ENCODE results near the gene GP9.
A peak's percentile ranks its signal among the peaks of the same experiment; 100 is the strongest.
"Not testable (repeated sequence)": the region's sequence is repeated elsewhere in the genome, so short reads cannot be mapped to it uniquely, and the experiment has no call there.

The GP9 gene

DNA sequence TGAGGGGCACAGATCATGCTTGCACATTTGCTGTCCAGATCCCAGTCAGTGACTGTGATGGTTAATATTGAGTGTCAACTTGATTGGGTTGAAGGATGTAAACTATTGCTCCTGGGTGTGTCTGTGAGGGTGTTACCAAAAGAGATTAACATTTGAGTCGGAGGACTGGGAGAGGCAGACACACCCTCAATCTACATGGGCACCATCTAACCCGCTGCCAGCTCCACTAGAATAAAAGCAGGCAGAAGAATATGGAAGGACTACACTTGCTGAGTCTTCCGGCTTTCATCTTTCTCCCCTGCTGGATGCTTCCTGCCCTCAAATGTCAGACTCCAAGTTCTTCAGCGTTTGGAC, 5.1 kb downstream of the GP9 start:
- no peak for DNase-seq
- no peak overlapping the region for H3K4me3 Mint-ChIP-seq
- no peaks in the 10 kb centered on the region for H3K9me3 Mint-ChIP-seq
- no peaks in the 10 kb centered on the region for H3K36me3 Mint-ChIP-seq (ENCODE audit: low read depth)
- H3K27me3 Mint-ChIP-seq: peaks cover 8% of the 10 kb centered on the region
- H3K27ac Mint-ChIP-seq: peak overlapping the region; percentile 3
- H3K4me1 Mint-ChIP-seq (ENCODE audit: low read depth): peaks cover 13% of the 10 kb centered on the region

DNA sequence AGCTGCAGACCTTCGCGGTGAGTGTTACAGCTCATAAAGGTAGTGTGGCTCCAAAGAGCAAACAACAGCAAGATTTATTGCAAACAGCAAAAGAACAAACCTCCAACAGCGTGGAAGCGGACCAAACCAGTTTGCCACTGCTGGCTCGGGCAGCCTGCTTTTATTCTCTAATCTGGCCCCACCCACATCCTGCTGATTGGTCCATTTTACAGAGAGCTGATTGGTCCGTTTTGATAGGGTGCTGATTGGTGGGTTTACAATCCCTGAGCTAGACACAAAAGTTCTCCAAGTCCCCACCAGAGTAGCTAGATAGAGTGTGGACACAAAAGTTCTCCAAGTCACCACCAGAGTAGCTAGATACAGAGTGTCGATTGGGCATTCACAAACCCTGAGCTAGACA, 7.1 kb downstream of the GP9 start:
- H3K4me1 Mint-ChIP-seq (ENCODE audit: low read depth): peaks cover 13% of the 10 kb centered on the region
- DNase-seq; H3K27me3 Mint-ChIP-seq; H3K9me3 Mint-ChIP-seq; H3K36me3 Mint-ChIP-seq (ENCODE audit: low read depth): not testable (repeated sequence)
- peak overlapping the region; percentile 41 for H3K4me3 Mint-ChIP-seq
- peak overlapping the region; percentile 2 for H3K27ac Mint-ChIP-seq

DNA sequence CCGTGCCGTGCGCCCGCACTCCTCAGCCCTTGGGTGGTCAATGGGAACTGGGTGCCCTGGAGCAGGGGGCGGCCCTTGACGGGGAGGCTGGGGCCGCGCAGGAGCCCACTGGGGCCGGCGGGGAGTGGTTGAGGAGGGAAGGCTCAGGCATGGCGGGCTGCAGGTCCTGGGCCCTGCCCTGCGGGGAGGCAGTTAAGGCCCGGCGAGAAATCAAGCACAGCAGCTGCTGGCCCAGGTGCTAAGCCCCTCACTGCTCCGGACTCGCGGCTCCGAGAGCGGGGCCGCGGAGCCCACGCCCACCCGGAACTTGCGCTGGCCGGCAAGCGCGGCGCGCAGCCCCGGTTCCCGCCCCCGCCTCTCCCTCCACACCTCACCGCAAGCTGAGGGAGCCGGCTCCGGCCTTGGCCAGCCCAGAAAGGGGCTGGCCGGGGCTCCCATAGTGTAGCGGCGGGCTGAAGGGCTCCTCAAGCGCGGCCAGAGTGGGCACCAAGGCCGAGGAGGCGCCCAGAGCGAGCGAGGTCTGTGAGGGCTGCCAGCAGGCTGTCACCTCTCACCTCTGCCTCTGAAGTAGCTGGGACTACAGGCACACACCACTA, 7.8 kb downstream of the GP9 start:
- Mint-ChIP-seq H3K9me3 (no peaks in the 10 kb centered on the region), H3K4me1 (ENCODE audit: low read depth) (peaks cover 13% of the 10 kb centered on the region), H3K27ac (no peak overlapping the region), H3K27me3 (peaks cover 8% of the 10 kb centered on the region), H3K4me3 (peak overlapping the region; percentile 25), H3K36me3 (ENCODE audit: low read depth) (no peaks in the 10 kb centered on the region)
- DNase-seq: peak; percentile 55

DNA sequence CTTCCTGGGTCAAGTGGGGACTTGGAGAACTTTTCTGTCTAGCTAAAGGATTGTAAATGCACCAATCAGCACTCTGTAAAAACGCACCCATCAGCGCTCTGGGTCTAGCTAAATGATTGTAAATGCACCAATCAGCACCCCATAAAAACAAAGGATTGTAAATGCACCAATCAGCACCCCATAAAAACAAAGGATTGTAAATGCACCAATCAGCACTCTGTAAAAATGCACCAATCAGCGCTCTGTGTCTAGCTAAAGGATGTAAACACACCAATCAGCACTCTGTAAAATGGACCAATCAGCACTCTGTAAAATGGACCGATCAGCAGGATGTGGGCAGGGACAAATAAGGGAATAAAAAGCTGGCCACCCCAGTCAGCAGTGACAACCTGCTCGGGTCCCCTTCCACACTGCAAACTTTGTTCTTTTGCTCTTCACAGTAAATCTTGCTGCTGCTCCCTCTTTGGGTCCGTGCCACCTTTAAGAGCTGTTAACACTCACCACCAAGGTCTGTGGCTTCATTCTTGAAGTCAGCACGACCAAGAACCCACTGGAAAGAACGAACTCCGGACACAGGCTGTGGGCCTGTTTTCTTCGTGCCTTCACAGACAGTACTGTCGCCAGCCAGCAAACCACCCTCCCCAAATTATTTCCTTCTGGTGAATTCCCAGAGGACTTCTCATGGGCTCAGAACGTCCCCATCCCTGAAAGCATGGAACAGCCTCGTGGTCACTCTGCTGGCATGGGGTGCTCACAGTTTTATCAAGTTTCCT, 8.9 kb downstream of the GP9 start:
- not testable (repeated sequence) for DNase-seq; H3K27me3 Mint-ChIP-seq; H3K27ac Mint-ChIP-seq; H3K4me3 Mint-ChIP-seq; H3K9me3 Mint-ChIP-seq; H3K36me3 Mint-ChIP-seq (ENCODE audit: low read depth)
- peaks cover 13% of the 10 kb centered on the region for H3K4me1 Mint-ChIP-seq (ENCODE audit: low read depth)

DNA sequence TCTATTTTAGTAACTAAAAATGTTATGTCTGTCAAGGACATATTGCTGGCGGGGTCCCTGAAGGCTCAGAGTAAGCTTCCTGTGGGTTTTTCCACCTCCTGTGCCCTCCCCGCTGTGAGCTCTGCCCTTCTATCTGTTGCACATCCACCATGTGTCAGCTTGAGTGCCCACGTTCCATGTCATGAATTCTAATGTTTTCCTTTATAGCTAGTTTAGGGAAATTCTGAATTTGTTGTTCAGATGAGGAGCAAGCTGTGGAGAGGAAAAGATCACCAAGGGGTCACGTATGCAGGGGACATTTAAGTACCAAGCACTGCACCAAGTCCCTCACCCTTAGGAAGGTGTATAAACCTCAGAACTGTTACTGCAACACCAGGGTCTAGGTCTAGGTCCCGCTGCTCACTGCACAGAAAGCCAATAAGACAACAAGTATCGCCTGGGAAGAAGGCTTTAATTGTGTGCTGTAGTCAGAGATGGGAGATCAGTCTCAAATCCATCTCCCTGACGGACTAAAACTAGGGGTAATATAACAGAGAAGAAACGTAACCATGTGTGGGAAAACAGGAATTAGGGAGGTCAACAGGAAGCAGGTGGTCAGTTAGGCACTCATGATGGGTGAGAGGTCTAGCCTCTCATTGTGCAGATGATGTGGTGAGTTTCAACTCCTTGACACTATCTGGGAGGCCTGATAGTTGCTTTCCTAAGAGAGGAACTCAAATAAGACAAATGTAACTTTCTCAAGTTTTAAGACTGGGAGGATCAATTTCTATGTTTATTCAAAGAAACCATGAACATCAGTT, 9.7 kb downstream of the GP9 start:
- H3K27ac Mint-ChIP-seq: no peak overlapping the region
- H3K4me3 Mint-ChIP-seq: no peak overlapping the region
- no peaks in the 10 kb centered on the region for H3K9me3 Mint-ChIP-seq

DNA sequence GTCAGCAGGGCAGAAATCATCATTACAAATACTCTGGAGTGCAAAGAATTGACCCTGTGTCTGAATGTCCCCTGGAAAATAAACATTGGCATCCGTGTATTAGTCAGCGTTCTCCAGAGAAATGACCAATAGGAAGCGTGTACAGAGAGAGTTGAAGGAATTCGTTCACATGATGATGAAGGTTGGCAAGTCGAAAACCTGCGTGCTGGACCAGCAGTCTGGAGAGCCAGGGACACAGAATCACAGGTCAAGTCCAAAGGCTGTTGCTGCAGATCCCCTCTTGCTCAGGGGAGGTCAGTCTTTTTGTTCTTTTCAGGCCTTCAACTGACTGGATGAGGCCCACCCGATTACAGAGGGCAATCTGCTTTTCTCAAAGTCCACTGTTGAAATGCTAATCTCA, 16.6 kb downstream of the GP9 start:
- no peak for DNase-seq
- H3K27me3 Mint-ChIP-seq: no peaks in the 10 kb centered on the region
- H3K27ac Mint-ChIP-seq: no peak overlapping the region
- H3K36me3 Mint-ChIP-seq (ENCODE audit: low read depth): no peaks in the 10 kb centered on the region
- peaks cover 7% of the 10 kb centered on the region for H3K4me1 Mint-ChIP-seq (ENCODE audit: low read depth)
- no peak overlapping the region for H3K4me3 Mint-ChIP-seq
- H3K9me3 Mint-ChIP-seq: no peaks in the 10 kb centered on the region

More for the DNA sequence above, 9.7 kb downstream of the GP9 start:
- DNase-seq: no peak
- Mint-ChIP-seq H3K36me3 (ENCODE audit: low read depth) (no peaks in the 10 kb centered on the region), H3K4me1 (ENCODE audit: low read depth) (peaks cover 13% of the 10 kb centered on the region), H3K27me3 (peaks cover 8% of the 10 kb centered on the region)

DNA sequence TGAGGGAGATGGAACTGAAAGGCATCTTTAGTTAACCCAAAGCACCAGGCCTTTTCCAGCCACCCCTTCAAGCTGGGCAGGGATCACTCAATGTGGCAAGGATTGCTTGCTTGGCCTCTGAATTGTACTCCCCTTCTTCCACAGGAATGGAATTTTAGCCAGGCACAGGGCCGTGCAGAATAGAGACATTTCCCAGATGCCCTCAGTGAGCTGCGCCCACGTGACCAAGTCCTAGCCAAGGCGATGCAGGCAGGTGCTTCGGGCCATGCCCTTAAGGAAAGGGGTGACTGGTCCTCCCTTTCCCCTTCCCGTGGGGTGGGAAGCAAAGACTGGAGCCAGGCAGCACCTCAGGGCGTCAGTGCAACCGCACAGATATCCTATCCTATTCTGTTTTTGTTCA, 17.9 kb downstream of the GP9 start:
- Mint-ChIP-seq H3K27me3 (no peaks in the 10 kb centered on the region), H3K9me3 (no peaks in the 10 kb centered on the region), H3K27ac (no peak overlapping the region), H3K4me1 (ENCODE audit: low read depth) (peaks cover 7% of the 10 kb centered on the region), H3K36me3 (ENCODE audit: low read depth) (no peaks in the 10 kb centered on the region), H3K4me3 (no peak overlapping the region)
- DNase-seq: no peak

DNA sequence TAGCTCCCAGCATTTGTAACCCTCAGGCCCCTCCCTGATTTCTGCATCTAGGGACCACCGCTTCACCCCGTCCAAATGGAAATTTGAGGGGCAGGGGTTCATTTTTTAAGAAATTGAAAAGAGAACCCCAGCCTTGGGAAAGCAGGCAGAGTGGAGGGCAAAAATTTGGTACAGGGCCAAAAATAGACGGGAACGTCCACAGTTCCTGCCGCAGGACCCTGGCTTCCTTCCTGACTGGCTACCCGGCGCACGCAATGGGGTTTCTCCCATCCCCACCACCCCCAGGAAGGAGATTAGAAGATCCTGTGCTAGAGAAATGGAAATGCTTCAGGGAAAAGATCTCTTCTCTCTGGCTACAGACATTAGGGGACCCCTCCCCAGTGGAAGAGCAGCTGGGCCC, 20.9 kb downstream of the GP9 start:
- Mint-ChIP-seq H3K27me3 (no peaks in the 10 kb centered on the region), H3K9me3 (no peaks in the 10 kb centered on the region), H3K4me3 (no peak overlapping the region), H3K27ac (no peak overlapping the region), H3K4me1 (ENCODE audit: low read depth) (peaks cover 7% of the 10 kb centered on the region), H3K36me3 (ENCODE audit: low read depth) (no peaks in the 10 kb centered on the region)
- no peak for DNase-seq

DNA sequence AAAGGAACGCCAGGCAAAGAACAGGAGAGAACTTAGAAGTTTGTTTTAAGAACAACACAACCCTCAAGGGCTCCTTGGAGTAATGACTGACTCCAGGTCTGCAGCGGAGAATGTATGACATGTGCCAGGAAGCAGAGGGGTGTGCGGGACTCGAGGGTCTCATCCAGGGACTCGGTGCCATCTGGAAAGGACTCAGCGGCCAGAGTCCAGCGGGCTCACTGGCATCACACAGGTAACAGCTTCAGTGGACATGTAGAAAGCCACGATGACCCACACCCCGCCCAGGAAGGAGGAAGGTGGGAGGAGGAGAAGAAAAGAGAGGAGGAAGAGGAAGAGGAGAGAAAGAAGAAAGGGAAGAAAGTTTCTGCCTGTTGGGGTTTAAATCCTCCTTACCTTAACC, 21.4 kb downstream of the GP9 start:
- H3K27ac Mint-ChIP-seq: no peak overlapping the region
- H3K27me3 Mint-ChIP-seq: no peaks in the 10 kb centered on the region
- H3K9me3 Mint-ChIP-seq: no peaks in the 10 kb centered on the region
- no peak overlapping the region for H3K4me3 Mint-ChIP-seq
- DNase-seq: no peak
- H3K36me3 Mint-ChIP-seq (ENCODE audit: low read depth): no peaks in the 10 kb centered on the region
- peaks cover 7% of the 10 kb centered on the region for H3K4me1 Mint-ChIP-seq (ENCODE audit: low read depth)

DNA sequence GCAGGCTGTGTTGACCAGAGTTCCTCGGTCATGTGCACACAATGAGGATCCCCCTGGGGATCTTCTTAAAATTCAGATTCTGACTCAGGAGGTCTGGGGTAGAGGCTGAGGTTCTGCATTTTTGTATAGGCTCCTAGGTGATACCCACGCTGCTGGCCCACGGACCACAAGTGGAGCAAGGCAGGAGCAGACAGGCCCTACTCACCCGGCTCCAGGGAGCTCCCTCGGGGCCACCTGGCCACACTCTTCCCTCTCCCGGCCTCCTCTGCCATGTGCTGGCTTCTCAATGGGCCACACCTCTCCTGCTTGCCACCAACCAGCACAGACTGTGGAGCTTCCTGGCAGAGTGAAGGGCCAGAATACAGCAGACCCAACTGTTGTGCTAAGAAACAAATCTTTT, 23.9 kb downstream of the GP9 start:
- no peak overlapping the region for H3K27ac Mint-ChIP-seq
- DNase-seq: no peak
- peaks cover 7% of the 10 kb centered on the region for H3K4me1 Mint-ChIP-seq (ENCODE audit: low read depth)
- H3K9me3 Mint-ChIP-seq: no peaks in the 10 kb centered on the region
- H3K36me3 Mint-ChIP-seq (ENCODE audit: low read depth): no peaks in the 10 kb centered on the region
- no peaks in the 10 kb centered on the region for H3K27me3 Mint-ChIP-seq
- no peak overlapping the region for H3K4me3 Mint-ChIP-seq

DNA sequence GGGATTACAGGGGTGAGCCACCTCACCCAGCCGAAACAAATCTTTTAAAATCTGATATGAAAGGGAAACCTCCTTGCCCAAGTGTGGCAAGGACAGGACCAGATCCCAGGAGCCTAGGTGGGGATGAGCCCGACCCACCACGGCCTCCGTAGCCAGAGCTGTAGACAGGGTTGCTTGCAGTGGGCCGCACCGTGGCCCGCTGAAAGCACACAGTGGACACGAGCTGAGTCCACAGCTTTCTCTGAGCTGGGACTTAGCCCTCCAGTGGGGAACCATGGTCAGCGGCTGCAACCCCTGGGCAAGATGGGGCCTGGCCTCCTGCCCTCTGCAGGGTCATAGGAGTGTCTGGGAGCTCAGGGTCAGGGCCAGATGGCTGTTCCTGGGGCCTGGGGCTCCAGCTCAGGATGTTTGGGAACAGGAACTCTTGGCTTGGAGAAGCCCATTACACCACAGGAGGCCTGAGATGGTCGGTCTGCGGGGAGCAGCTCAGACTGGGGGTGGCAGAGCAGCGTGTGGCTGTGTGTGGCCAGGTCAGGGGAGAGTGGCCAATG, 24.7 kb downstream of the GP9 start:
- Mint-ChIP-seq H3K4me3 (no peak overlapping the region), H3K36me3 (ENCODE audit: low read depth) (no peaks in the 10 kb centered on the region), H3K27ac (no peak overlapping the region), H3K4me1 (ENCODE audit: low read depth) (peaks cover 7% of the 10 kb centered on the region), H3K9me3 (no peaks in the 10 kb centered on the region), H3K27me3 (no peaks in the 10 kb centered on the region)
- no peak for DNase-seq

DNA sequence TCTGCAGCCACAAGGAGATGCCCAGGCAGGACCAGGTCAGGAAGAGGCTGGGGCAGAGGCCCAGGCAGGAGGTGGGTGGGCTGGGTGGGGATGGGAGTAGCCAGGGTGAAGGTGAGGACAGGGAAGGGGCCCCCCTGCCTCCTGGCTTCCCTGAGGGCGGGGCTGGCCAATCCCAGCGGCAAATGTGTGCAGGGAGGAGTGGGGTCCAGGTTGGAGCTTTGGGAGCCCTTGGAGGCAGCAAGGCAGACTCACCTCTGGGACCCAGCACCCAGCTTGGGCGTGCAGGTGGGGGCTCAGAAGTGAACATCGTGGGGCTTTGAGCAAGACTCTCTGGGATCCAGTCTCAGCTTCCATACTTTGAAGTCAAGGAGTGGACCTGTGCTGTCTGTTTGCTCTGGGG, 25.2 kb downstream of the GP9 start:
- peaks cover 7% of the 10 kb centered on the region for H3K4me1 Mint-ChIP-seq (ENCODE audit: low read depth)
- no peaks in the 10 kb centered on the region for H3K9me3 Mint-ChIP-seq
- no peaks in the 10 kb centered on the region for H3K36me3 Mint-ChIP-seq (ENCODE audit: low read depth)
- no peak overlapping the region for H3K27ac Mint-ChIP-seq
- no peak overlapping the region for H3K4me3 Mint-ChIP-seq
- no peak for DNase-seq
- no peaks in the 10 kb centered on the region for H3K27me3 Mint-ChIP-seq

DNA sequence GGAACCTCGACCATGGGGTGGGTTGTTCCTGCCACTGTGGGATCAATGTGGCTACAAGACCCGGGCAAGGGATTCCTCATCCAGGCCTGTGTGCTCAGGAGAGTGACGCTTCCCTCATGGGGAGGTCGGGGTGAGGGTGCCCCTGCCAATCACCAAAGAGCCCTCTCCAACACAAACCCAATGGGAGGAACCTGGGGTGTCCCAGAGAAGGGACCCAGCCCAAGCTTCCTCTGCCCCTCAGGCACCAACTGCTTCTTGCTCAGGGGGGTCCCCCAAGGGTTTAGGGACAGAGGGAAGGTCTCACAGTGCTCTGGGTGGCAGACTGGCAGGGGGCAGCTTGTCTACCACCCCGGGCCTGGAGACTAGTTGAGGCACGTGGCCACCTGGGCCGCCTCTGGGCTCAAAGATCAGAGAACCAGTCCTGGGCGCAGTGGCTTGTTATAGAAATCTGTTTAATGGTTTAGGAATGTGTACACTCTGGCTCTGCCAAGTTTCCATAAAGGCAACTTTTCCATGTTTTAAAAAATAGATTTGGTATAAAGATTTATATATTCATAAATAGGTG, 26.6 kb downstream of the GP9 start:
- H3K36me3 Mint-ChIP-seq (ENCODE audit: low read depth): peaks cover 12% of the 10 kb centered on the region
- H3K27me3 Mint-ChIP-seq: no peaks in the 10 kb centered on the region
- no peaks in the 10 kb centered on the region for H3K9me3 Mint-ChIP-seq
- H3K4me3 Mint-ChIP-seq: no peak overlapping the region
- H3K4me1 Mint-ChIP-seq (ENCODE audit: low read depth): no peaks in the 10 kb centered on the region
- DNase-seq: no peak
- no peak overlapping the region for H3K27ac Mint-ChIP-seq

DNA sequence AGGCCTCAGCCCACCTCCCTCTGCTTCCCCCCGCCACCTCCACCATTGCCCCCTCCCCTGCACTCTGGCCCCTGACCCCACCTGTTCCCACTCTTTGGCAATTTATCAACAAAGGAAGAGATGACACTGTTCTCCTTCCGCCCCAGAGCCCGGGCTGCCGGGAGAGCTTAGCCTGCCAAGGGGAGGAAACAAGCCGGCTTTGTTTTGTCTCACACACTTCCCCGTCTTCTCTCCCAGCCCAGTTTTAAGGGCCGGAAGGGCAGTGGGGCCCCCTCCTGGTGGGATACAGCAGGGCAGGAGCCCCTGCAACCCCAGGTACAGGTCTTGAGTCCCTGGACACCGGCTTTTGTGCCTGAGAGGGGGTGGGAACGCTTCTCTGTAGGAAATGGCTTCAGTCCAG, 27.3 kb downstream of the GP9 start:
- H3K4me3 Mint-ChIP-seq: not testable (repeated sequence)

More for the DNA sequence above, 27.3 kb downstream of the GP9 start:
- H3K36me3 Mint-ChIP-seq (ENCODE audit: low read depth): peaks cover 14% of the 10 kb centered on the region
- H3K27me3 Mint-ChIP-seq; DNase-seq; H3K4me1 Mint-ChIP-seq (ENCODE audit: low read depth); H3K27ac Mint-ChIP-seq; H3K9me3 Mint-ChIP-seq: not testable (repeated sequence)
